Measurements from ENCODE around the gene LZTS2.

Gene LZTS2

GRCh38 chr10:100979791-100980272 is 19.8 kb upstream of the LZTS2 start:
- DNase-seq (ENCODE audit: low spot score), result no peak

GRCh38 chr10:100980311-100980710 is 19.3 kb upstream of the LZTS2 start:
- DNase-seq (ENCODE audit: low spot score), result no peak

DNA sequence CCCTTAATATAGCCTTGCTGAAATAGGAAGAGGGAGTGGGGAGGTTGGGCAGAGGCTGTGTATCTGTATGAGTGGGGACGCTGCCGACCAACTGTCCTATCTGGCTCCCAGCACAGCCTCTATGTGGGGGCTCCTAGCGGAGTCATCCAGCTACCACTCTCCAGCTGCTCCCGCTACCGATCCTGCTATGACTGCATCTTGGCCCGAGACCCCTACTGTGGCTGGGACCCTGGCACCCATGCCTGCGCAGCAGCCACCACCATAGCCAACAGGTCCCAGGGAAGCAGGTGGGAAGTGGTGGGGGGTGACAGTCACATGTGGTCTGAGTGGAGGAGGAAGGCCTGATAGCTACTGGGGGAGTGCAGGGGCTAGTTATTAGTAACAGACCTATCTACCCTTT is 18.9 kb upstream of the LZTS2 start:
- DNase-seq (ENCODE audit: low spot score), result no peak

- DNase-seq (ENCODE audit: low spot score), result no peak
Measured at GRCh38 chr10:100981178-100981772, 18.3 kb upstream of the LZTS2 start.

DNA sequence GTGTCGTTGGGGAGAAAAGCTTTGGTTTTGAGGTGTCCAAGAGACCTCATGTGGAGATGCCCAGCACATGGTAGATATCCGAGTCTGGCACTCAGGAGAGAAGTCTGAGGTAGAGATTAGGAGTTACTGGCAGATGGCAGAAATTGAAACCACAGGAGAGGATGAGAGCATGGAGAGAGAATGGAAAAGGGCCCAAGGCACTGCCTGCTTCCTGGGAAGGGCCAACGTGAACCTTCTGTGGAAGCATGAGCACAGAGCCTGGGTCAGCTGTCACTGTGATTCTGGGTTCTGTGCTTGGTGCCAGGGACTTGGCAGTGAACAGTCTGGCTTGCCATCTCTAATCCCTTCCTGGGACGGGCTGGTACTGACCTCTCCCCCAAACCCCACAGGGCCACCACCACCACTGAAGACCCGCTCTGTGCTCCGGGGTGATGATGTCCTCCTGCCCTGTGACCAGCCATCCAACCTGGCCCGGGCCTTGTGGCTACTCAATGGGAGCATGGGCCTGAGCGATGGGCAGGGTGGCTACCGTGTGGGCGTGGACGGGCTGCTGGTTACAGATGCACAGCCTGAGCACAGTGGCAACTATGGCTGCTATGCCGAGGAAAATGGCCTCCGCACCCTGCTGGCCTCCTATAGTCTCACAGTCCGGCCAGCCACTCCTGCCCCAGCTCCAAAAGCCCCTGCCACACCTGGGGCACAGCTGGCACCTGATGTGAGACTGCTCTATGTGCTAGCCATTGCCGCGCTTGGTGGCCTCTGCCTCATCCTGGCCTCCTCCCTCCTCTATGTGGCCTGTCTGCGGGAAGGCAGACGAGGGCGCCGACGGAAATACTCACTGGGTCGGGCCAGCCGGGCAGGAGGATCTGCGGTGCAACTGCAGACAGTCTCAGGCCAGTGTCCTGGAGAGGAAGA is 16.4 kb upstream of the LZTS2 start:
- DNase-seq (ENCODE audit: low spot score), result no peak

DNA sequence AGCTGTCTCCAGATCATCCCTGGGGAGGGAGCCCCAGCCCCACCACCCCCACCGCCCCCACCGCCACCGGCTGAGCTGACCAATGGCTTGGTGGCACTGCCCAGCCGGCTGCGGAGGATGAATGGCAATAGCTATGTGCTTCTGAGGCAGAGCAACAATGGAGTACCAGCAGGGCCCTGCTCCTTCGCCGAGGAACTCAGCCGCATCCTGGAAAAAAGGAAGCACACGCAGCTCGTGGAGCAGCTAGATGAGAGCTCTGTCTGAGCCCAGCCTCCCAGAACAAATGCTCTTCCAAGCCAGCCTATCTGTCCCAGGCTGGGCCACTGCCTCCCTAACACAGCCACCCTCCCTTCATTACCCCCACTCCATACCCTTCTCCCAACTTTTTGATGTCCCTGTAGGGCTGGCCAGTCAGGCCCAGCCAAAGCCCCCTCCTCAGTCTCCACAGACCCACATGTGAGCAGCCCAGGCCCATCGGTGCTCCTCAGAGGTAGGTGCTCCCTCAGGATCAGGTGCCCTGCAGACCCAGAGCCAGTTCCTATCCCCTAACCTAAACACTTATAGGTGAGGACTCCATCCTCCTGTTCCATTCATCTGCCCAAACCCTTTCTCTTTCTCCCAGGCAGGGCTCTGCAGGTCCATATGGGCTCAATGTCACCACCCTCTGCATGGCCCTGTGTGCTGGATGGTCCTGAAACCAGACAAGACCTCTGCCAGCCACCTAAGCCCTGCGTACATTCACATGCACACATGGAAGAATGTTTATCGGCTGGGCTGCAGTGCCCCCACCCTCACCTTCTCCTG is 15.5 kb upstream of the LZTS2 start:
- no peak for DNase-seq (ENCODE audit: low spot score)

DNA sequence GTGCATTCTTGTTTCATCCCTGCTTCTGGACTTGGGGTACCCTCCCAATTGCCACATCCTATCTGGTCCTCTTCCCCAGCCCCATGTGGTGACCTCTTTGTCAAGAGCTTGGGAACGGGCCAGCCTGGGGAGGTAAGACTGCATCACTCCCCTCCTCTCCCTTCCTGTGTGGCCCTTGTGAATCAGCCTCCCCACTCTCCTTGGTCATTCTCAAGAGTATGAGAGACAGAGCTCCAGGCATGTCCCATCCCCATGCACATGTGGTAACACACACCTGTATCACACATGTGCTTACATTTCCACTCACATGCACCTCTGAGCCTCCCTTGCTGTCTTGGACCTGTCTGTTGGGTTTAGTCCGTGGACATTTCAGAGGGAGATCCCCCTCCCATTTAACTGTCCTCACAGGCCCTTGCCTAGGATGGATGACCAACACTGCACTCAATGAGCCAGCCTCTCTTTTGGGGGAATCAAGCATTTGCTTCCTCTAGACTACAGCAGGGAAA is 14.9 kb upstream of the LZTS2 start:
- DNase-seq (ENCODE audit: low spot score), result no peak

DNA sequence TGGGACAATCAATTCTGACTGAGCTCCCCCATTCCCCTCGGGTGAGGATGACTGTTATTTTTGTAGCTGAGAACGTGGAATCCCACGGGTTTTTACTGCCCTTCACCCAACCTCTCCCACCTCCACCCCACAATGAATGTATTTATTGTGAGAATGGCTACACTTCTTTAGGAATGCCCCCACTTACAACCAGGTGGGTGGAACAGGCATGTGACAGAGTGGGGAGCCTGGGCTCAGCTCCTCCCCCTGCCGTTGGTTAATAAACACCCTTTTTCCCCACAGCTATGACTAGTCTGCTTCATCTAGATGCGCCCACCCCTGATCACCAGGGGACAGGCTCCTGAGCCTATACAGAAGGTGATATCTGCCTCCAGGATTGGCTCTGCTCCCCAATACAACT is 14.3 kb upstream of the LZTS2 start:
- DNase-seq (ENCODE audit: low spot score), result no peak

- DNase-seq (ENCODE audit: low spot score), result no peak
Measured at GRCh38 chr10:100986623-100986951, 13.0 kb upstream of the LZTS2 start.

DNA sequence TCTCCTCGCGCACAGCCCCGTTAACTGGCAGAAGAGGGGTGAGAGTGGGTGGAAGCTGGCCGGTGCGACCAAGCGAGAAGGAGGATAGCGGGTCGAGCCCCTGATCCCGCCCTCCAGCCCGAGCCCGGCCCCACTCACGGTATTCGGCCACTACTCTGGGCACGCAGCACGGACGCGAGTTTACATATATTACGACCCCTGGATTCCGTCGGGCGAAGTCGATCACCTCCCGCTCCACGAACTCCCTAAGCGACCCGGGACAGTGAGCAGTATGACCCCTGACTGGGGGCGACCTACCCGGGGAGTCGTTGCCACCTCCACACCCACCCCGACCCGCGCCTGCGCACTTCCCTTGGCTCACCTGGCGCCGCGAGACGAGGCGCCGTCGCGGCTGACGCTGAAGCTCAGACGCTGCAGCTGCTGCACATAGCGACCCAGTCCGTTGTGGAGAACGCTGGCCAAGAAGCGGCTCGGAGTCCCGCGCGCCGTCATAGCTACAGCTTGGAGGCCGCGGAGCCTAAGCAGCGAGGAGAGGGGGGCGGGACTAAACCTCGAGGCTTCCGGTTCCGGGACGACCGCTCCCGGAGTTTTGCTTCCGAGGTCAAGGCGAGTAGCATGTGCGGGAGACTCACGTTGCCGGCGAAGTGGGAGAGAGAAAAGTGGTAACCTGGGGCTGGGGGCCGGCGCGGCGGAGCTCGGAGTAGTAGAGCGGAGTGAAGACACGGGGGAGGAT is 12.5 kb upstream of the LZTS2 start, which contains the start of the genes MRPL43 and TWNK:
Gene MRPL43, minus strand, starts transcription at position 546 of the 733 bp plus-strand sequence. Its CDS starts 54 bp downstream, at position 492.
Gene TWNK, plus strand, starts transcription at position 592 of the 733 bp plus-strand sequence. CDS start 668 bp downstream, outside the sequence.
- peak; percentile 82 for DNase-seq (ENCODE audit: low spot score)

GRCh38 chr10:100987685-100988049 is 11.9 kb upstream of the LZTS2 start:
- no peak for DNase-seq (ENCODE audit: low spot score)

GRCh38 chr10:100988166-100988565 is 11.4 kb upstream of the LZTS2 start:
- no peak for DNase-seq (ENCODE audit: low spot score)

GRCh38 chr10:100989088-100989487 is 10.5 kb upstream of the LZTS2 start:
- no peak for DNase-seq (ENCODE audit: low spot score)

DNA sequence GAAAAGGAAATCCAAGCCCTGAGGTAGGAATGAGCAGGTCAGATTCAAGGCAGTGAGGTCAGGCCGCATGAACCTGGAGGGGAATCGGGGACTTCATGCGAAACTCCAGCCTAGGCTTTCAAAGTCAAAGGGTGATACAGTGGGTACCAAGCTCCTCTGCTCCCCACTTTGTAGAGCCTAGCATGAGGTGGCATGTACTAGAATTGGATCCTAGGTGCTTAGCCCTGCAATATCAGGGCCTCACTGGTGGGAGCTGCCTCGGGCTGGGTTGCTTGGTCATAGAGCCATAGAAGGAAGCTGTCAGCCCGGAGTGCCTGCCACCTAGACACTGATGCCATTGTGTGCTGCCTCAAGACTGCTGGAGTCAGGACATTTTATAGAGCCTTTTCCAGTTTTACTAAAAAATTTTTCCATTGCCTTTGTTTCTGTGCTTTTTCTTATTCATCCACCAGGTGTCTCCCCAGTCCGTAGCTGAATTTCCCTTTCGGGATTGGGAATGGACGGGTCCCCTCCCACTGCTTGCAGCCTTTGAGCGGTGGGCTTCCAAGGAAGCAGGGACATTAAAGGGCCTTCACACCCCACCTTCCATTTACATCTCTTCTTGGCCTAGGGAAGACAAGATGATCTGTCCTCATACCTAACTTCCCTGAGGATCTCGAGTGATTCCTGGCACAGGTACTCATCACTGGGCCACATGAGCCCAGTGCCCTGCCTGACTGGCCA is 5.5 kb upstream of the LZTS2 start:
- no peak for DNase-seq (ENCODE audit: low spot score)

DNA sequence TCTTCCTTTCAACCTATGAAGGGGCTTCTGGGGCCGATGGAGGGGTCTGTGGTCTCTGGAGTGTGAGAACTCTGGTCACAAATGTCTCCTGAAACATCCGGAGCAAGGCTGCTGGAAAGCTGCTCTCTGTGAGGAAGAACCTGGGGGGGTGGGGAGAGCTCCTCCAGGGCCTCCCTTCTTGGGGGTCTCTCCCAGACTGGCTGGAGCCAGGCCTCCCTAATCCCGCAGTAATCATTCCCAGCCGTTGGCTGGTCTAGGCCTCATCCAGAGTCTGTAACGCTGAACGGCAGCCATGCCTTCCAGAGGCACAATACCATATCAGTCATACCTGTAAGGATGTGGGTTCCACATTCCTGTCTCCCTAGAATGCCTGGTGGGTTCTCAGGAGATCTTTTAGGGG is 4.4 kb upstream of the LZTS2 start:
- no peak for DNase-seq (ENCODE audit: low spot score)

DNA sequence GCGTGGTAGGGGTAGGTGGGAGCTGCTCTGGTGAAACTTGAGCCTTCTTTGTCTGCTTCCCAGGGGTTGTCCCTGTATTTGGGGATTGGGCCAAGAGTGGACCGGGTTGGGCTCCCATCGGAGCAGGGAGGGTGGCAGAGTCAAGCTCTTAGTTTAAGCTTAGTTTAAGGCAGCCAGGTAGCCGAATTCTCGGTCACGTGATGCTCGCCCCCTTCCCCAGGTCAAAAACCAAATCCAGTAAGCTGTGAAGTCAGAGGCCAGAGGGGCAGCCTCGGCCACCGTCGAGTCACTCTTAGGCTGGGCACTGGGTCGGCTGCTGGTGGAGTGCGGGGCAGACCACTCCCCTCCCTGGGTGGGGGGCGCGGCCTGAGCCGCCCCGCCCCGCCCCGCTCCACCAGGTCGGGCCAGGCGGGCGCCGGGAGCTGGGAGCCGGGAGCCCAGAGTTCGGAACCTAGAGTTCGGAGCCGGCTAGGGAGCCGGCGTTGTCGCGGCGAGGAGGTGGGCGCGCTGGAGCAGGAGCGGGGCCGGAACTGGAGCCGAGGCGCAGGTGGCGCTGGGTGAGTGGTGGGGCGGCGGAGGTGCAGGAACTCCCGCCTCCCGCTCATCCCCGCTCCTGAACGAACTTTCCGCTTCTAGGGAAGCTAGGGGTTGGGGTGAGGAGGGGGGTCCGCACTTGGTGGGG is 2.8 kb upstream of the LZTS2 start:
- peak; percentile 18 for DNase-seq (ENCODE audit: low spot score)

DNA sequence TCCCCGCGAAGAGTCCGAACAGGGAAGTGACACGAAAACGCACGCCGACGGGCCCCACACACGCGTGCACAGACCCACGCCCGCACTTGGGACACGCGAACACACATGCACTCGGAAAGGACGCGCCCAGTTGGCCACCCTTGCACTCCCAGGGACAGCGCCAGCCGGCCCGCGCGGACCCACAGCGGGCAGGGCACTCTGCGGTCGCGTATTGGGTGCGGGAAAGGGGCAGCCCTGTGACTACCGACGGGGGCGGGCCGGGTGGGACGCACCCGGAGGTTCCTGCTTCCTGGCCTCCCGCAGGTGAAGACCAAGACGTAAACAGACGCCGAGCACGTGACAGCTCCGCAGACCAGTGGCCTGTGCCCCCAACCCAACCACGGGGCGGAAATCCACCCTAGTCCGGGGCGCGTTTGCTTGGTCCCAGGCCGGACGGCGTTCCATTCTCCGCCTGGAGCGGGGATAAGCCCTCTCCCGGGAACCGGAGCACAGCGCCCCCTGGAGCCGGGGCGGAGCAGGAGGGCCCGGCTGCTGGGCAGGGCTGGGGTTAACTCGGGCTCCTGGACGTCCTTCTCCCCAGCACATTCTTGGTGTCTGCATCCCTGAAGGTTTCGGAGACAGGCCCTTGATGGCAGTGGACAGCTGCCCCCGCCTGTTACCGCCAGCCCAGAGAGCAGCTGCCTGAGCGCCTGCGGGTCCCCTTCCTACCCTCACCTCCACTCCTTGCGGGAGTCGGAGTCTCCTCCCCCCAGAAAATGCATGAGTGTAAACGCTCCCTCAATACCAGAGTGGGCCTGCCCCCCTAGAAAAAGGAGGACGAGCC is 2.0 kb upstream of the LZTS2 start:
- peak; percentile 61 for DNase-seq (ENCODE audit: low spot score)

- DNase-seq (ENCODE audit: low spot score), result peak; percentile 65
Measured at GRCh38 chr10:100998183-100998990, 1.2 kb upstream of the LZTS2 start.

Data from CD4-positive, alpha-beta T cell treated with Interleukin-6 at 100 ng/mL for 8 hours (primary cell).